Measurements from ENCODE around the gene NTN4.
"Not testable (repeated sequence)": the region's sequence is repeated elsewhere in the genome, so short reads cannot be mapped to it uniquely, and the experiment has no call there.

DNA sequence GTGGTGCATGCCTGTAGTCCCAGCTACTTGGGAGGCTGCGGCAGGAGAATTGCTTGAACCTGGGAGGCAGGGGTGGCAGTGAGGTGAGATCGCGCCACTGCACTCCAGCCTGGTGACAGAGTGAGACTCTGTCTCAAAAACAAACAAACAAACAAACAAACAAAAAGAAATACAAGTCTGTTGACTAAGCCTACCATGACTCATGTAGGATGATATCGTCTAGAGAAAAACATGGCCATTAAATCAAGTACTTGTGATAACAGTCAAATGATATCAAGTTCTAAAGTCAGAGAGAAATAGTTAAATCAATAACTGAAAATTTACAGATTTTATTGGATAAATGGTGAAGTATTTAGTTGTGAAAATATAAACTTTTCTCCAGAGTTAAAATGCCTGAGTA is 21.6 kb upstream of the NTN4 start:
- TF ChIP-seq, protein P1, sequence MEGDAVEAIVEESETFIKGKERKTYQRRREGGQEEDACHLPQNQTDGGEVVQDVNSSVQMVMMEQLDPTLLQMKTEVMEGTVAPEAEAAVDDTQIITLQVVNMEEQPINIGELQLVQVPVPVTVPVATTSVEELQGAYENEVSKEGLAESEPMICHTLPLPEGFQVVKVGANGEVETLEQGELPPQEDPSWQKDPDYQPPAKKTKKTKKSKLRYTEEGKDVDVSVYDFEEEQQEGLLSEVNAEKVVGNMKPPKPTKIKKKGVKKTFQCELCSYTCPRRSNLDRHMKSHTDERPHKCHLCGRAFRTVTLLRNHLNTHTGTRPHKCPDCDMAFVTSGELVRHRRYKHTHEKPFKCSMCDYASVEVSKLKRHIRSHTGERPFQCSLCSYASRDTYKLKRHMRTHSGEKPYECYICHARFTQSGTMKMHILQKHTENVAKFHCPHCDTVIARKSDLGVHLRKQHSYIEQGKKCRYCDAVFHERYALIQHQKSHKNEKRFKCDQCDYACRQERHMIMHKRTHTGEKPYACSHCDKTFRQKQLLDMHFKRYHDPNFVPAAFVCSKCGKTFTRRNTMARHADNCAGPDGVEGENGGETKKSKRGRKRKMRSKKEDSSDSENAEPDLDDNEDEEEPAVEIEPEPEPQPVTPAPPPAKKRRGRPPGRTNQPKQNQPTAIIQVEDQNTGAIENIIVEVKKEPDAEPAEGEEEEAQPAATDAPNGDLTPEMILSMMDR (IDR thresholded peaks at IDR 0.05 in 4 of 5, conservative IDR thresholded peaks at IDR 0.05 in 1 of 5), result not testable (repeated sequence)
- not testable (repeated sequence) for TF ChIP-seq POLR2A (IDR thresholded peaks at IDR 0.05)
